Gastrocnemius medialis (tissue), 4 donors: Measurements from ENCODE around the gene DCDC1.

ENCODE experiments used
- CTCF ChIP-seq, 5 experiments: fragments of 450-650 bp in 3 of 5; fragments of 200-600 bp in 2 of 5; sonication (generic) in 2 of 5; IDR thresholded peaks in 4 of 5; conservative IDR thresholded peaks in 1 of 5; 1 replicate in 4 of 5; 2 replicates in 1 of 5; pipeline ENCODE4 v1.5.1; 2016 to 2019; ENCODE audit warnings: antibody characterized with exemption in 5 of 5, mild to moderate bottlenecking in 3 of 5, moderate library complexity in 3 of 5
- POLR2A ChIP-seq, 2 donors: fragments of 450-650 bp; IDR thresholded peaks; one replicate each; pipeline ENCODE4 v1.6.1; 2017; ENCODE audit warnings: antibody characterized with exemption in 2 of 2, mild to moderate bottlenecking in 2 of 2, moderate library complexity in 2 of 2

GRCh38 chr11:31325160-31325559 lies 44.4 kb downstream of the DCDC1 start:
- TF ChIP-seq CTCF (IDR thresholded peaks at IDR 0.05 in 4 of 5, conservative IDR thresholded peaks at IDR 0.05 in 1 of 5) (no peak), POLR2A (IDR thresholded peaks at IDR 0.05) (no peak)
